Measurements from ENCODE around the gene SRSF11. TPM values are rescaled to one million over a fixed set of nuclear protein-coding genes. Genes with fewer than 3 reads are reported as not detected.
"Not testable (repeated sequence)": the region's sequence is repeated elsewhere in the genome, so short reads cannot be mapped to it uniquely, and the experiment has no call there.

Gene SRSF11
- polyA plus RNA-seq (ENCODE audit: insufficient read length in 12 of 12) = 100 to 1,000 TPM; 127 to 585 (median 215) TPM
- long read RNA-seq, donor 1, full-length matches to known transcripts = 34 of 319 reads
- long read RNA-seq, donor 1, partial matches to known transcripts = 285 of 319 reads
- long read RNA-seq, donor 1, other reads (novel, unspliced or antisense) = 0 of 319 reads
- long read RNA-seq, donor 2, partial matches to known transcripts = 21 of 32 reads
- long read RNA-seq, donor 2, other reads (novel, unspliced or antisense) = 0 of 32 reads
- long read RNA-seq, donor 3, full-length matches to known transcripts = 15 of 34 reads
- long read RNA-seq, donor 3, partial matches to known transcripts = 19 of 34 reads
- long read RNA-seq, donor 3, other reads (novel, unspliced or antisense) = 0 of 34 reads
- long read RNA-seq, donor 4, partial matches to known transcripts = 22 of 27 reads
- long read RNA-seq, donor 4, other reads (novel, unspliced or antisense) = 0 of 27 reads
- long read RNA-seq, donor 5, full-length matches to known transcripts = 35 of 169 reads
- long read RNA-seq, donor 5, partial matches to known transcripts = 129 of 169 reads
- long read RNA-seq, donor 5, other reads (novel, unspliced or antisense) = 5 of 169 reads
- long read RNA-seq, donor 6, full-length matches to known transcripts = 18 of 53 reads
- long read RNA-seq, donor 6, partial matches to known transcripts = 35 of 53 reads
- long read RNA-seq, donor 6, other reads (novel, unspliced or antisense) = 0 of 53 reads
- long read RNA-seq, donor 7, full-length matches to known transcripts = 16 of 42 reads
- long read RNA-seq, donor 7, partial matches to known transcripts = 26 of 42 reads
- long read RNA-seq, donor 7, other reads (novel, unspliced or antisense) = 0 of 42 reads
- long read RNA-seq, donor 8, full-length matches to known transcripts = 34 of 169 reads
- long read RNA-seq, donor 8, partial matches to known transcripts = 129 of 169 reads
- long read RNA-seq, donor 8, other reads (novel, unspliced or antisense) = 6 of 169 reads
- long read RNA-seq, donor 9, full-length matches to known transcripts = 10 of 47 reads
- long read RNA-seq, donor 9, partial matches to known transcripts = 30 of 47 reads
- long read RNA-seq, donor 9, other reads (novel, unspliced or antisense) = 7 of 47 reads
- long read RNA-seq, donor 10, full-length matches to known transcripts = 32 of 87 reads
- long read RNA-seq, donor 10, partial matches to known transcripts = 46 of 87 reads
- long read RNA-seq, donor 10, other reads (novel, unspliced or antisense) = 9 of 87 reads
- long read RNA-seq, donor 11, full-length matches to known transcripts = 17 of 77 reads
- long read RNA-seq, donor 11, partial matches to known transcripts = 60 of 77 reads
- long read RNA-seq, donor 11, other reads (novel, unspliced or antisense) = 0 of 77 reads

- DNase-seq = peak; percentile 97
Measured at GRCh38 chr1:70221238-70222121, at the start of gene SRSF11. SRSF11 (plus strand) TSS chr1:70221380; CDS start chr1:70221637, 257 bp downstream.

- DNase-seq = no peak
Measured at GRCh38 chr1:70171512-70171911, 49.7 kb upstream of the SRSF11 start.

- DNase-seq = not testable (repeated sequence)
Measured at GRCh38 chr1:70185181-70185580, 36.0 kb upstream of the SRSF11 start.

GRCh38 chr1:70188522-70188921 is 32.7 kb upstream of the SRSF11 start:
- no peak for DNase-seq

GRCh38 chr1:70190180-70190579 is 31.0 kb upstream of the SRSF11 start:
- no peak for DNase-seq

- not testable (repeated sequence) for DNase-seq
Measured at GRCh38 chr1:70192446-70192845, 28.7 kb upstream of the SRSF11 start.

GRCh38 chr1:70194601-70195000 is 26.6 kb upstream of the SRSF11 start:
- no peak for DNase-seq

- DNase-seq = no peak
Measured at GRCh38 chr1:70195342-70195741, 25.8 kb upstream of the SRSF11 start.

GRCh38 chr1:70196333-70196732 is 24.8 kb upstream of the SRSF11 start:
- no peak for DNase-seq

- no peak for DNase-seq
Measured at GRCh38 chr1:70200065-70200464, 21.1 kb upstream of the SRSF11 start.

- DNase-seq = no peak
Measured at GRCh38 chr1:70202173-70202758, 18.9 kb upstream of the SRSF11 start.

- DNase-seq = no peak
Measured at GRCh38 chr1:70204139-70204538, 17.0 kb upstream of the SRSF11 start.

- peak; percentile 3 for DNase-seq
Measured at GRCh38 chr1:70204600-70204999, 16.6 kb upstream of the SRSF11 start.

- DNase-seq = no peak
Measured at GRCh38 chr1:70205071-70205433, 16.1 kb upstream of the SRSF11 start.

GRCh38 chr1:70205434-70206118 is 15.6 kb upstream of the SRSF11 start, which contains the start of gene LRRC40:
LRRC40 (minus strand) TSS chr1:70205579; CDS start chr1:70205540, 39 bp downstream.
- DNase-seq = peak; percentile 98

- not testable (repeated sequence) for DNase-seq
Measured at GRCh38 chr1:70206833-70207232, 14.3 kb upstream of the SRSF11 start.

GRCh38 chr1:70207492-70207891 is 13.7 kb upstream of the SRSF11 start:
- no peak for DNase-seq

- no peak for DNase-seq
Measured at GRCh38 chr1:70208292-70208691, 12.9 kb upstream of the SRSF11 start.

- no peak for DNase-seq
Measured at GRCh38 chr1:70210820-70211219, 10.4 kb upstream of the SRSF11 start.
